MM.1S (cell line): Measurements from ENCODE around the gene FAM185A.
"Not testable (repeated sequence)": the region's sequence is repeated elsewhere in the genome, so short reads cannot be mapped to it uniquely, and the experiment has no call there.

ENCODE experiments used
- DNase-seq: peaks from one replicate; pipeline ENCODE4 v3.0.0-alpha.2; 2015
- H2AFZ ChIP-seq: fragments of 300-600 bp; sonication (generic); 2 replicates; pipeline ENCODE4 v1.6.0; 2016; ENCODE audit warnings: antibody characterized with exemption, low read length
- H3F3A ChIP-seq: fragments of 300-600 bp; sonication (generic); 2 replicates; pipeline ENCODE4 v1.6.1; 2016; ENCODE audit warnings: mild to moderate bottlenecking, antibody characterized with exemption, low read length, moderate library complexity, mixed read lengths; ENCODE audit not compliant: insufficient read depth
- H3K27ac ChIP-seq: fragments of 300-600 bp; sonication (generic); 2 replicates; pipeline ENCODE4 v1.5.1; 2016; ENCODE audit warnings: mild to moderate bottlenecking, low read length
- H3K27me3 ChIP-seq: fragments of 300-600 bp; sonication (generic); replicated peaks from 2 replicates; pipeline ENCODE4 v1.6.0; 2016; ENCODE audit warnings: low read length; ENCODE audit not compliant: insufficient read depth
- H3K36me3 ChIP-seq: fragments of 300-600 bp; sonication (generic); replicated peaks from 2 replicates; pipeline ENCODE4 v1.6.1; 2016; ENCODE audit warnings: mild to moderate bottlenecking, low read length, mixed read lengths; ENCODE audit not compliant: insufficient read depth
- H3K4me1 ChIP-seq: fragments of 300-600 bp; sonication (generic); 2 replicates; pipeline ENCODE4 v1.6.1; 2016; ENCODE audit warnings: low read length, mixed read lengths
- H3K4me2 ChIP-seq: fragments of 300-600 bp; sonication (generic); 2 replicates; pipeline ENCODE4 v1.6.0; 2016; ENCODE audit warnings: low read depth, low read length
- H3K4me3 ChIP-seq: fragments of 300-600 bp; sonication (generic); 2 replicates; pipeline ENCODE4 v1.5.1; 2016; ENCODE audit warnings: low read length, mixed read lengths
- H3K79me2 ChIP-seq: fragments of 300-600 bp; sonication (generic); 2 replicates; pipeline ENCODE4 v1.6.1; 2016; ENCODE audit warnings: mixed run types, low read length, mixed read lengths
- H3K9ac ChIP-seq: fragments of 300-600 bp; sonication (generic); 2 replicates; pipeline ENCODE4 v1.6.1; 2016; ENCODE audit warnings: low read length, mixed read lengths
- H3K9me2 ChIP-seq: fragments of 300-600 bp; sonication (generic); replicated peaks from 2 replicates; pipeline ENCODE4 v1.6.1; 2016; ENCODE audit warnings: mild to moderate bottlenecking, low read length, mixed read lengths; ENCODE audit not compliant: insufficient read depth
- H3K9me3 ChIP-seq: fragments of 300-600 bp; sonication (generic); replicated peaks from 2 replicates; pipeline ENCODE4 v1.6.1; 2016; ENCODE audit warnings: mild to moderate bottlenecking, low read length, mixed read lengths; ENCODE audit not compliant: insufficient read depth
- H4K20me1 ChIP-seq: fragments of 300-600 bp; sonication (generic); 2 replicates; pipeline ENCODE4 v1.6.1; 2016; ENCODE audit warnings: mild to moderate bottlenecking, low read length, moderate library complexity, mixed read lengths; ENCODE audit not compliant: insufficient read depth

The FAM185A gene

DNA sequence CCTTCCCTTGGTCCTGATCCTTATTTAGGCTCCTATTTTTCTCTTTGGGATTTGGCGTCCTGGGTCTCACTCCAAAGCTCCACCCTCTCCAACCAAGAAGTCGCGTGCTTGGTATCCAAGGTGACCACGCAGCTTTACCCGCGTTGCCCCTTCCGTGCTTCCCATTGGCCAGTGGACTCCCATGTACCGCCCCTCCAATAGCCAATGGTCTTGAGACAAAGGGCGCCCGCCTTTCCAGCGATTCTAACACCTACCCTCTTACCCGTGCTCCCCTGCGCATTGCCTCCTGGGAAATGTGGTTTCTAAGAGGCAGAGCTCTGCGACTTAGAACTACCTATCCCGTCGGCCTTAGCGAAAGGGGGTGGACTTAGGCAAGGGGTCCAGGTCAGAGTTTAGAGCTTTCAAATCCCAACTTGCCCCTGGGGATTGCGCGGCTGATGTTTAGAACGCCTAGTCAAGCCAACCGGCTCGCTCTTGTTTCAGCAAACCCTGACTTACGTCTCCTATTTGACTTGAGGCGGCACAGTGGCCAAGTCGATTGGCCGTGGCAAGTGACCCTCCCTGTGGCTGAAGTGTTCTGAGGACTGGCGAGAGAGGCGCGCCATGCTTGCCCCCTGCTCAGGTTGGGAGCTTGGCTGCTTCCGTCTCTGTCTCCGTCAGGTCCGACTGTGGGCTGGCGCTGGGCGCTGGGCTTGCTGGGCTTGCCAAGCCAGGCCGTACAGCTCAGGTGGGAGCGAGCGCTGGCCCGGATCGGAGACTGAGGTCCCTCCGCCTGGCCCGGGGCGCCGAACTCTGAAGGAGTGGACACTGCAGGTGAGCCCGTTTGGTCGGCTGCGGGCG is at the start of gene FAM185A:
Gene FAM185A (plus strand): TSS at position 395 of the 840 bp plus-strand sequence. CDS start 209 bp downstream, at position 604.
- not testable (repeated sequence) for H4K20me1 ChIP-seq, H3K9me2 ChIP-seq, H3K79me2 ChIP-seq, H3K36me3 ChIP-seq, H3K27me3 ChIP-seq, H3K4me1 ChIP-seq, H3F3A ChIP-seq, H3K9me3 ChIP-seq
- Histone ChIP-seq H3K4me2 (peak within 1 kb of the TSS; percentile 82), H3K4me3 (peak within 1 kb of the TSS; percentile 73), H3K27ac (peak within 1 kb of the TSS; percentile 37; the same call in 1 of the 2 replicates), H3K9ac (peak within 1 kb of the TSS; percentile 65), H2AFZ (peak within 1 kb of the TSS; percentile 74)
- peak; percentile 99 for DNase-seq

DNA sequence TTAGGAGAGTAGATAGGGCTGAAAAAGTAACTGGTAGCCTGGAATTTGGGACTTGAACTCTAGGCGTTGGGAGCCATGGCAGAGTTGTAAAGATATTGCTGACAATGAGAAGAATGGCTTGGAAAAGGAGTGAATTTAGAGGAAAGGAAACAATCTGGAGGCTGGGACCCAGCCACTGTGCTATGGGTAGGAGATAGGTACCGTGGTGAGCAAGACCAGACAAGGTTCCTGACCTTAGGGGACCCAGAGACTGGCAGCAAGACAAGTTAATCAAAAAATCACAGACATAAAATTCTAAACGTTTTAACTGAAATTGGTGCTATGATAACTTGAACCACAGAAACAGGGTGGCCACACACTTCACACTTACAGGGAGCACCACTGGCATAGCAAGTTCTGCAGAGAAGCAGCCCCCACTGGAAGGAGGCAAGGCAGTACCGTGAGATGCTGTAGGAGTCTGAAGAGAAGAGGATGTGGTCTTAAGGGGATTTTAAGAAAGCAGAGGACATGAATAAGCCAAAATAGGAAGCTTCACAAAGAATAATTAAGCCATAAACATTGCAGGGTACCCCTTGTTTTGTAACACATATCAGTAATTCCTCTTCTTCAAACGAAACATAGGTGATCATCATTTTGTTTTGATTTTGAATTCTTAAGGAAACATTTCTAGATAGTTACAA is 35.6 kb upstream of the FAM185A start:
- Histone ChIP-seq H3K4me2 (peak overlapping the region; percentile 47), H3K27ac (peak overlapping the region; percentile 13; the same call in 1 of the 2 replicates)
- H3K4me3 ChIP-seq, DNase-seq, H4K20me1 ChIP-seq, H3K79me2 ChIP-seq, H3K27me3 ChIP-seq, H3K4me1 ChIP-seq, H3K36me3 ChIP-seq, H2AFZ ChIP-seq, H3K9me2 ChIP-seq, H3F3A ChIP-seq, H3K9me3 ChIP-seq, H3K9ac ChIP-seq: not testable (repeated sequence)

DNA sequence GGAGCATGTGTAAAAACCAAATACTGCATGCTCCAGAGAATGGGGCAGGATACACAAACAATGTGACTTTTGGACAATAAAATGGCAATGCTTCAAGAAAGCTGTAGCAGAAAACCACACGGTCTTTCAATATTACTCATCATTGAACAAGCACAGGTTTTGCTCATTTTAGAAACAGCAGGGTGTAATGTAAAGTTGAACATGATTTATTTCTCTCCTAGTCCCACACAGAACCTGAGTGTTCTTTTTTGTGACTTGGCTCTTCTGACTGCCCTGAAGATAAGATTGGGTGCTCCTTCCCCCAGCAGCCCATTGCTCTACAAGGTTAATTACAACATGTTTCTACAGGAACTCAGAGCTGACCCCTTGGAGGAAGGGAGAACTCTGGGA is 35.1 kb upstream of the FAM185A start:
- H4K20me1 ChIP-seq, H3K4me3 ChIP-seq, H3K9me2 ChIP-seq, H3K4me1 ChIP-seq, H3K9me3 ChIP-seq, H3K27me3 ChIP-seq, H2AFZ ChIP-seq, H3K9ac ChIP-seq, H3K36me3 ChIP-seq, DNase-seq, H3F3A ChIP-seq, H3K79me2 ChIP-seq: not testable (repeated sequence)
- H3K27ac ChIP-seq, result peak overlapping the region; percentile 13; the same call in 1 of the 2 replicates
- H3K4me2 ChIP-seq, result peak overlapping the region; percentile 47; the same call in 1 of the 2 replicates

DNA sequence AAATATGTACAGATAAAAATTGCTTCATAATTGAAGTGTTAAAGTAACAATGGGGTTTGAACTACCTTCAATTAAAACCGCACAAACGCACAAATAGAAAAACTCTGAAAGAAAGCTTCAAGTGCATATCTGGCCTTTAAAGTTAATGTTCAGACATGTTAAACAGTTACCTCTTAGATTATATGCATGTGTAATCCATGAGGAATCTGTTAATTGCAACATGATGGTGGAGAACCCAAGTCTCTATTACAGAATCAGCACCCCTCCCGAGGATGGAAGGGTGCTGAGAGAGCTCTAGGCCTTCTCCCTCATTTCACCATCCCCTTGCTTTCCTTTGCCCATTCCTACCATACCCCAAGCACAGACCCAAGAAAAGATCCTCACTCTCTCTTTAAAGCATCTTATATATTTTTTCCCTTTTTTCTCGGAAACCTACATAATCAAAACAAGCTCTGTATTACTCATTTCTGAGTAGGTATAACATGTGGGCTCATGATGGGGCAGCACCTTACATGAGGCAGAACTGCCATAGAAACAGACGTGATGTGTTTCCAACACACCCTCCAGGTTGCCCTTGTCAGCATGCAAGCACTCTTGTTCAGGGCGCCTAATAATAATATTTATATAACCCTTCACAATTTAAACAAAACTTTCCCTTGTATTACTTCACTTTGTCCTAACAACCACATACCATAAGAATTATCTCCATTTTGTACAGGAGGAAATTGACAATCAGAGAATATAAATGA is 33.9 kb upstream of the FAM185A start:
- H3K4me1 ChIP-seq, H3K27ac ChIP-seq, H3F3A ChIP-seq, H2AFZ ChIP-seq, DNase-seq, H3K4me2 ChIP-seq, H4K20me1 ChIP-seq, H3K9ac ChIP-seq, H3K4me3 ChIP-seq, H3K36me3 ChIP-seq, H3K79me2 ChIP-seq, H3K27me3 ChIP-seq, H3K9me2 ChIP-seq, H3K9me3 ChIP-seq: not testable (repeated sequence)

DNA sequence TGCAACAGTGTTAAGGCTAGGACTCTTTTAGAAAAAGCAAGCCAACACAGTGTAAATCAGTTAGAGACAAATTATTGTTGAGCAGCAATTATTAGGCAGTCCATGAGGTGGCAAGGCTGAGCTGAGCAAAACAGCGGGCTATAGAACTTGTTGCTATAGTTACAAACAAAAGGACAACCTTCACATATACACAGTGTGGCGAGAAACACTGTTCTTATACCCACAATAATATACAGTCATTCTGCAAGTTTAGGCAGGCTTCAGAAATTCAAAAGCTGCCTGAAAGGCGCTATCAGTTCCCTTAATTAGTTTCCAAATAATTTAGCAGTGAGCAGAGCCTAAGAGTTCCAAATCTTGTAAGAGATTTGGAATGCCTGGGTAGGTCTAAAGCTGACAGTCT is 33.1 kb upstream of the FAM185A start:
- H3F3A ChIP-seq, H2AFZ ChIP-seq, H3K4me2 ChIP-seq, DNase-seq, H3K79me2 ChIP-seq, H3K36me3 ChIP-seq, H3K4me3 ChIP-seq, H3K9me2 ChIP-seq, H3K9ac ChIP-seq, H4K20me1 ChIP-seq, H3K27ac ChIP-seq, H3K27me3 ChIP-seq, H3K9me3 ChIP-seq, H3K4me1 ChIP-seq: not testable (repeated sequence)

DNA sequence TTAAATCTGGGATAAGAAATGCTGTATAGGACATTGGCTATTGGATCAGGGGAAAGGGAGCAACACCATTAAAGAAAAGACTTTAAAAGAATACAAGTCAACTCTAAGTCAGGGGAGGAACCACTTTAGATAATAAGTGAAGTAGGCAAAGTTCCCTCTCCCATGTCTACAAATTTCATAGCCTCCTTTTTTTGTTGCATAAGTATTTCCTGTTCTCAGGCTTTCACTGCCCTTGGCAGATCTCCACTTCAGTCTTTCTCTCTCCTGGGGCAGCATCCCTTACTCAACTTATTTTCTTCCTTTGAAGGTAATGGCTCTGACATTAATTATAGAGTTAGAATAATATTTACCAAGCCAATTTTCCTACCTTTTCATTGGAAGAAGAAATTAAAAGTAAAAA is 30.3 kb upstream of the FAM185A start:
- H3K9me3 ChIP-seq, H3K27me3 ChIP-seq, H3K4me1 ChIP-seq, H2AFZ ChIP-seq, H3K27ac ChIP-seq, H3F3A ChIP-seq, H3K79me2 ChIP-seq, H3K9ac ChIP-seq, H4K20me1 ChIP-seq, H3K4me2 ChIP-seq, H3K4me3 ChIP-seq, DNase-seq, H3K36me3 ChIP-seq, H3K9me2 ChIP-seq: not testable (repeated sequence)

DNA sequence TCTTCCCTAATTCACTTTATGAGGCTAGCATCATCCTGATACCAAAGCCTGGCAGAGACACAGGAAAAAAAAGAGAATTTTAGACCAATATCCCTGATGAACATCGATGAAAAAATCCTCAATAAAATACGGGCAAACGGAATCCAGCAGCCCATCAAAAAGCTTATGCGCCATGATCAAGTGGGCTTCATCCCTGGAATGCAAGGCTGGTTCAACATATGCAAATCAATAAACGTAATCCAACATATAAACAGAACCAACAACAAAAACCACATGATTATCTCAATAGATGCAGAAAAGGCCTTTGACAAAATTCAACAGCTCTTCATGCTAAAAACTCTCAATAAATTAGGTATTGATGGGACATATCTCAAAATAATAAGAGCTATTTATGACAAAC is 22.6 kb upstream of the FAM185A start:
- not testable (repeated sequence) for H3K9ac ChIP-seq, H3K9me2 ChIP-seq

More for the DNA sequence above, 22.6 kb upstream of the FAM185A start:
- H3K4me2 ChIP-seq, H3F3A ChIP-seq, H3K4me1 ChIP-seq, H4K20me1 ChIP-seq, H3K36me3 ChIP-seq, H3K9me3 ChIP-seq, H2AFZ ChIP-seq, H3K4me3 ChIP-seq, H3K27ac ChIP-seq, H3K79me2 ChIP-seq, DNase-seq, H3K27me3 ChIP-seq: not testable (repeated sequence)
